Effector memory CD4-positive, alpha-beta T cell (primary cell): Measurements from ENCODE around the gene PTPRR.

Experiments used
- DNase-seq, 3 donors: peaks; one replicate each; pipeline ENCODE4 v3.0.0-alpha.2; 2020
- H3K27ac ChIP-seq: 2 replicates; pipeline ENCODE4 v1.7.0; 2013; ENCODE audit warnings: mild to moderate bottlenecking, low read length, moderate library complexity; ENCODE audit not compliant: insufficient read depth, poor library complexity, severe bottlenecking
- H3K27me3 ChIP-seq: replicated peaks from 2 replicates; pipeline ENCODE4 v1.7.0; 2013; ENCODE audit warnings: mild to moderate bottlenecking, low read length; ENCODE audit not compliant: insufficient read depth, control insufficient read depth, poor library complexity, severe bottlenecking
- H3K36me3 ChIP-seq: 2 replicates; pipeline ENCODE4 v1.7.0; 2013; ENCODE audit warnings: mild to moderate bottlenecking, low read length, moderate library complexity; ENCODE audit not compliant: control insufficient read depth, insufficient read depth
- H3K4me1 ChIP-seq: 2 replicates; pipeline ENCODE4 v1.7.0; 2013; ENCODE audit warnings: low read length, mild to moderate bottlenecking; ENCODE audit not compliant: control insufficient read depth, insufficient read depth, poor library complexity, severe bottlenecking
- H3K4me3 ChIP-seq: 2 replicates; pipeline ENCODE4 v1.7.0; 2013; ENCODE audit warnings: low read length, low read depth, mild to moderate bottlenecking; ENCODE audit not compliant: insufficient read depth, poor library complexity, severe bottlenecking
- H3K9me3 ChIP-seq: 2 replicates; pipeline ENCODE4 v1.7.0; 2013; ENCODE audit warnings: mild to moderate bottlenecking, low read length, moderate library complexity; ENCODE audit not compliant: control insufficient read depth

The PTPRR gene

DNA sequence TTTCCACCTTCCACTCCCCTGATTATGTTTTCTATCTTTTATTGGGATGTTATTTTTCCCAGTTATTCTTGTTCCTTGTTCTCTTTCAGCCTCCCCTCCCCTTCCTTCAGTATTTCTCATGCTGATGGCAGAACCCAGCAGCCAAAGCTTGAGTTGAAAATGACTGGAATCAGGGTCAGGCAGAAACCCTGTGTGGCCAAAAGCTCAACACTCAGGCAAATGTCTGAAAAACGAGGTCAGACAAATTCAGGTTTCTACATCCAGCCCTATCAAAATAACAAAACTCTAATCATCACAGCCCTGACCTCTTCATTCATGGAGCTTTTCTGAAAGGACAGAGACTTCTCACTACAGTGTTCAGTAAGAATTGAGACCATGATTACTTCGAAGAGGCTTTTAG is 134.6 kb downstream of the PTPRR start:
- DNase-seq = no peak
- Histone ChIP-seq H3K4me3 (no peak overlapping the region), H3K27me3 (no peaks in the 10 kb centered on the region), H3K4me1 (no peaks in the 10 kb centered on the region), H3K36me3 (no peaks in the 10 kb centered on the region), H3K9me3 (no peaks in the 10 kb centered on the region), H3K27ac (no peak overlapping the region)

DNA sequence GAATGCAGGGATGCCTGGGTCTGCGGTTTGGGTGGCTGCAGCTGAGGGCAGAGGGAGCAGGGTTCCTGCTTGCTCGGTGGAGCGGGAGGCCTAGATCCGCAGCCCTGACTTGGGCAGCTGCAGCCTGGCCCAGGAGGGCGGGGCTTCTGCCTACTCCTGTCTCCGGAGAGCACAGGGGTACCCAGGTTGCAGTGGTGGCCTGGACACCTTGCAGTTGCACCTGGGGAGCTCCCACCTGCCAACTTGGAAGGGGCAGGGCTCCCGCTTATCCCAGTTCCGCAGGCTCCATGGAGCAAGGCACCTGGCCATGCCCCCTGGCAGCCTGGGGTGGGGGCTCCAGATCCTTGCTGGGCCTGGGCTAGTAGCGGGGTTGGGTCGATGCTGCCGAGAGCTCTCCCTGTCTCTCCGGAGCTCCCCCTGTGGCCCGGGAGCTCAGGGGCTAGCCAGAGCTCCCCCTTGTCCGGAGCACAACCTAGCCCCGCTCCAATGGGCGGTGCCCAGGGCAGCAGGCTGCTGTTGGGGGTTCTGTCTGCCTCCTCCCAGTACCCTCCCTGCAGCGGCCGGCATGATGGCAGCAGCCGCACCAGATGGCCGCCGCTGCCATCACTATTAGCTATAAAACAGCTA is 136.4 kb downstream of the PTPRR start:
- Histone ChIP-seq H3K4me1 (no peaks in the 10 kb centered on the region), H3K36me3 (no peaks in the 10 kb centered on the region), H3K4me3 (no peak overlapping the region), H3K27me3 (no peaks in the 10 kb centered on the region), H3K9me3 (no peaks in the 10 kb centered on the region), H3K27ac (no peak overlapping the region)
- no peak for DNase-seq

DNA sequence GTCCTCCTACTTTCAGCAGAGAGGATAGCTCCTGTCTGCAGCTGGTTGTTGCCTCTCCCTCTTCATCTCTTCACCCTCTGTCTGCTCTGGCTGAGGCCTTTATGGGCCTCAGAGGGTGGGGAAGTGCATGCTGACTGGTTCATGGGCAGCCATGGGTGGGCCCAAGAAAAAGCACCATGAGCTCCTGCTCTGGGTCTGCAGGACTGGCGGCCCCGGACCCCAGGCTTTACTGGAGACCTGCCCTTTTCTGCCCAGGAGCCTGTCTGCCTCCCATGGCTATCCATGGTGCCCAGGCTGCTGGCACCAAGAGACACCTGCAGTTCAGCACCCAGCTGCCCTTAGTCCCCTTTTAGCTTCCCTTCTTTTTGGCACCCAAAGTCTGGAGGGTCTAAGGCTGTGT is 137.1 kb downstream of the PTPRR start:
- no peak for DNase-seq
- Histone ChIP-seq H3K4me1 (no peaks in the 10 kb centered on the region), H3K27me3 (no peaks in the 10 kb centered on the region), H3K36me3 (no peaks in the 10 kb centered on the region), H3K27ac (no peak overlapping the region), H3K4me3 (no peak overlapping the region), H3K9me3 (no peaks in the 10 kb centered on the region)

DNA sequence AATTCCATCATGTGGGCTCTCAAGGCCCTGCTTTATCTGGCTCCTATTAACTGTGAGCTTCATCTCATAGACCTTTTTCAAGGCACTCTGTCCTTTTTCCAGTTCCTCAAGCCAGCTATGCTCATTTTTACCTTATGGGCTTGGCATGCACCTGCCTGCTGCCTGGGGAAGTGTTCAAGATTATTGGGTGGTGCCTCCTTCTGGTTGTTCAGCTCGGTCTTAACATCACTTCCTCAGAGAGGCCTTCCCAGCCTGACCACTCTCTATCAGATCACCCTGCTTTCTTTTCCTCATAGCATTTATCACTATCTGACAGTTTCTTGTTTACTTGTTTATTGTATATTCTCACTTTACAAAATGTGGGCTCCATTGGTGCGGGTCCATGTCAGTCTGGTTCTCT is 141.3 kb downstream of the PTPRR start:
- no peak overlapping the region for H3K4me3 ChIP-seq
- no peak overlapping the region for H3K27ac ChIP-seq
- no peak for DNase-seq
- H3K9me3 ChIP-seq = no peaks in the 10 kb centered on the region
- no peaks in the 10 kb centered on the region for H3K27me3 ChIP-seq
- no peaks in the 10 kb centered on the region for H3K36me3 ChIP-seq
- no peaks in the 10 kb centered on the region for H3K4me1 ChIP-seq

DNA sequence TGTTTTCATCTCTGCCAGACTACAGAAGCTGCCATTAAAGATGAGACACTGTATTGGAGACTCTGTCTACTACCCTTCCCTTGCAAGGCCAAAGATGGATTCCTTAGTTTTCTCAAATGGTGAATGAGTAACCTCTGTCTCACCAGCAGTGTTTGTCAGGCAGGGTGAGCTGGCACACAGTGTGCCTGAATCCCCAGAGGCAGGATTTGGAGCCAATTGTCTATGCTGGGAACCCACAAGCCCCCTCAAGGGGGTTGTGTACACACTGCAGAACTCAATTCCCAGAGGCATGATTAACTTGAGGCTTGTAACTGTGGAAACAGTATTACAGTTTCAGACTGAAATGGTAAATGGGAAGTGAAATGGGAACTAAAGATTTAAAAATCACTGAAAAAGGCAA is 146.5 kb downstream of the PTPRR start:
- Histone ChIP-seq H3K36me3 (no peaks in the 10 kb centered on the region), H3K27ac (no peak overlapping the region), H3K4me3 (no peak overlapping the region), H3K4me1 (no peaks in the 10 kb centered on the region), H3K9me3 (no peaks in the 10 kb centered on the region), H3K27me3 (no peaks in the 10 kb centered on the region)
- DNase-seq = no peak

DNA sequence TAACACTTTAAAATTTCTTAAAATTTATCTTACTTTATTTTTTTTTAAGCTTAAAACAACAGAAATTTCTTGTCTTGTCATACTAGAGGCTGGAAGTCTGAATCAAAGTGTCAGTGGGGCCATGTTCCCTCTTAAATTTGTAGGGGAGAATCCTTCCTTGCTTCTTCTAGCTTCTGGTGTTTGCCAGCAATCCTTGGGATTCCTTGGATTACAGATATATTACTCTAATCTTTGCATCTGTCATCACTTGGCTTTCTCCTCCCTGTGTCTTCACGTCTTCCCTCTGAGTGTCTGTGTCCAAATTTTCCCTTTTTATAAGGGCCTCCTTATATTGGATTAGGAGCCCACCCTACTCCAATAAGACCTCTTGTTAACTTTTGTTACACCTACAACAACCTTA is 147.7 kb downstream of the PTPRR start:
- H3K27me3 ChIP-seq = no peaks in the 10 kb centered on the region
- H3K9me3 ChIP-seq = no peaks in the 10 kb centered on the region
- DNase-seq = no peak
- no peak overlapping the region for H3K4me3 ChIP-seq
- no peaks in the 10 kb centered on the region for H3K4me1 ChIP-seq
- H3K27ac ChIP-seq = no peak overlapping the region
- no peaks in the 10 kb centered on the region for H3K36me3 ChIP-seq

DNA sequence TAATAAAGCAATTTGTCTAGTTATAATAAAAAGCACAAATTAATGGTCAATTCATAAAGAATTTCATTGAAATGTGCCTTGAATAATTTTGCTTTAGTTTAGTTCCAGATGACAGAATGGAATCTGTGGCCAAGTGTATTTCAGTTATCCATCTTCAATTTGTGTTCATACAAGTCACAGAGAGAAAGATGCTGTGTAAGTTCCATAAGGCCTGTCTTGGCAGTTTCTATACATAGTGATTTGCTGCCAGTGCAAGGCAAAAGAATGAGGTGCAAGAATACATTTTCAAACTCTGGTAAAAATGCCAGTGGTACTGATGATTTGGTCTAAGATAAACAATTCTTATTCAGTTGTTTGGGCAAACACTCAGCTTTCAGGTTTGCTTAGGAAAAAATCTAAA is 149.0 kb downstream of the PTPRR start:
- no peaks in the 10 kb centered on the region for H3K27me3 ChIP-seq
- no peaks in the 10 kb centered on the region for H3K4me1 ChIP-seq
- no peak for DNase-seq
- H3K36me3 ChIP-seq = no peaks in the 10 kb centered on the region
- H3K9me3 ChIP-seq = no peaks in the 10 kb centered on the region
- H3K4me3 ChIP-seq = no peak overlapping the region
- H3K27ac ChIP-seq = no peak overlapping the region

DNA sequence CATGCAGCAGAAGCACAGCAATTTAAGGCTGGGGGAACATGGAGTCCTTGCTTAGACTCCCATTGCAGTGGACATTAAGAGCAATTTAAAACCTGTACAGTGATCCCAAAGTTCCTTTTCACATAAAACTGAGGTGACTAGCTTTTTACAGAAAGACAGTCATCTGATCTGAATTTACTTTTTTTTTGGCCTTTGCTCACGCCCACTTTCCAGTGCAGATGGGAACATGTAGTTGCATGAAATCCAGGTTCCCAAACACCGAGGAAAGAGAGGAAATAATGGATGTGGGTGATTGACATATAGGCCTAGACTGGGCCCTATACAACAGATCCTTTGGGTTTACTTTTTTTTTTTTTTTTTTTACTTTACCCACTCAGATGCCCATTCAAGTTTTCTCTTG is 156.9 kb downstream of the PTPRR start:
- no peaks in the 10 kb centered on the region for H3K27me3 ChIP-seq
- DNase-seq = no peak
- H3K27ac ChIP-seq = no peak overlapping the region
- H3K9me3 ChIP-seq = no peaks in the 10 kb centered on the region
- no peak overlapping the region for H3K4me3 ChIP-seq
- no peaks in the 10 kb centered on the region for H3K4me1 ChIP-seq
- no peaks in the 10 kb centered on the region for H3K36me3 ChIP-seq

DNA sequence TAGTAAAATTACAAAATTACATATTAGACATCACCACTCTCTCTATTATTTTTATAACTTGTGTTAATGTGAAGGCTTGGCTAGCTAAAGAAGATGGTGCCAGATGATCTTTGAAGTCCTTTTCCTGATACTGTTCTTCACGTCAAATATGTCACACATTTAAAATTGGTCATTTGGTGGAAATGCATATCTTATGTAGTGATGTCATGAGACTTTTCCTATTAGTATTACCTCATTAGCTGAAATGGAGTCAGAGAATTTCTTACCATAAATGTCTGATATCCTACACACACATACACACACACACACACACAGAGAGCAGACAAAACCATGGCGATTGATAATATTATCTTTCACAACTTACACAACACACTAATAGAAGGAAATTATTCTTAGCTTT is 158.5 kb downstream of the PTPRR start:
- Histone ChIP-seq H3K4me1 (no peaks in the 10 kb centered on the region), H3K4me3 (no peak overlapping the region), H3K27me3 (no peaks in the 10 kb centered on the region), H3K9me3 (no peaks in the 10 kb centered on the region), H3K36me3 (no peaks in the 10 kb centered on the region), H3K27ac (no peak overlapping the region)
- DNase-seq = no peak

DNA sequence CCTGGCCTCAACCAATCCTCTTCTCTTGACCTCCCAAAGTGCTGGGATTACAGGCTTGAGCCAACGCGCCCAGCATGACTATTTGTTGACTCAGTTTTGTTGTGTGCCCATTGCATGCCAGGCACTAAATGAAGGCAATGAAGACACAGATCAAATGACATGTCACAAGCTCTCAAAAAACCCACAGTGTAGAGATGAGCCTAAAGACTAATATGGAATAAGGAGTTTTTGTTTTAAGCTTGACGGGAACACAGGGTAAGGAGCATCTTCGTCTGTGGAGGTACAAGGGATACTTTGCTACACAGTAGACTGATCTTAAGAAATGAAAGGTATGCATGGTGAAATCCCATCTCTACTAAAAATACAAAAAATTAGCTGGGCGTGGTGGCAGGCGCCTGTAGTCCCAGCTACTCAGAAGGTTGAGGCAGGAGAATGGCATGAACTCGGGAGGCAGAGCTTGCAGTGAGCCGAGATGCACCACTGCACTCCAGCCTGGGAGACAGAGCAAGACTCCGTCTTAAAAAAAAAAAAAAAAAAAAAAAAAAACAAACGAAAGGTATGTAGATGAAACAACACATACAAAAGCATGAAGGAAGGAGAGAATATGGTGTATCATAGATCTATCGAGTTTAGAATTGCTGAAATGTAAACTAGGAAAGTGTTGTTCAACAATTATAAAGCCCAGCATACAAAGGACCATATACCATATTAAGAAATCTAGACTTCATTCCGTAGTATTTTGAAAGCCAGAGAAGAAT is 161.2 kb downstream of the PTPRR start:
- no peaks in the 10 kb centered on the region for H3K27me3 ChIP-seq
- H3K4me3 ChIP-seq = no peak overlapping the region
- no peak overlapping the region for H3K27ac ChIP-seq
- no peak for DNase-seq
- H3K4me1 ChIP-seq = no peaks in the 10 kb centered on the region
- no peaks in the 10 kb centered on the region for H3K9me3 ChIP-seq
- no peaks in the 10 kb centered on the region for H3K36me3 ChIP-seq
